ENCODE results near the gene TUBGCP3.

DNA sequence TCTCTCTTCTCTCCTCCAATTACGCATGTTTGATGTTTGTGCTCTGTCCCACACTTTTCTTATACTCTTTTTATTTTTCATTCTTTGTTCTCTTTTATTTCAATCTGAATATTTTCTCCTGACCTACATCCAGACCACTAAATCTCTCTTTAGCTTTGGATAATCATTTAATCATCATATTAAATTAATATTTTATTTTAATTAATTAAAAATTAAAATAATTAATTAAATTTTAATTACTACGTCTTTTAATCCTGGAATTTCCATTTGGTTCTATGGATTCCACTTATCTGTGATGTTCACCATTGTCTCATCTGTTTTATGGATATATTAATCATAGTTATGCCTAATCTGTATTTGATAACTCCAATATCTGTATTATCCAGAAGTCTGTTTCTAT is 149.4 kb downstream of the TUBGCP3 start:
- TF ChIP-seq, protein P1, sequence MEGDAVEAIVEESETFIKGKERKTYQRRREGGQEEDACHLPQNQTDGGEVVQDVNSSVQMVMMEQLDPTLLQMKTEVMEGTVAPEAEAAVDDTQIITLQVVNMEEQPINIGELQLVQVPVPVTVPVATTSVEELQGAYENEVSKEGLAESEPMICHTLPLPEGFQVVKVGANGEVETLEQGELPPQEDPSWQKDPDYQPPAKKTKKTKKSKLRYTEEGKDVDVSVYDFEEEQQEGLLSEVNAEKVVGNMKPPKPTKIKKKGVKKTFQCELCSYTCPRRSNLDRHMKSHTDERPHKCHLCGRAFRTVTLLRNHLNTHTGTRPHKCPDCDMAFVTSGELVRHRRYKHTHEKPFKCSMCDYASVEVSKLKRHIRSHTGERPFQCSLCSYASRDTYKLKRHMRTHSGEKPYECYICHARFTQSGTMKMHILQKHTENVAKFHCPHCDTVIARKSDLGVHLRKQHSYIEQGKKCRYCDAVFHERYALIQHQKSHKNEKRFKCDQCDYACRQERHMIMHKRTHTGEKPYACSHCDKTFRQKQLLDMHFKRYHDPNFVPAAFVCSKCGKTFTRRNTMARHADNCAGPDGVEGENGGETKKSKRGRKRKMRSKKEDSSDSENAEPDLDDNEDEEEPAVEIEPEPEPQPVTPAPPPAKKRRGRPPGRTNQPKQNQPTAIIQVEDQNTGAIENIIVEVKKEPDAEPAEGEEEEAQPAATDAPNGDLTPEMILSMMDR (IDR thresholded peaks at IDR 0.05): no peak
- no peak for TF ChIP-seq POLR2AphosphoS5 (IDR thresholded peaks at IDR 0.05)
- TF ChIP-seq POLR2A (IDR thresholded peaks at IDR 0.05): no peak
